ENCODE measurements around the gene FN3KRP. TPM values are rescaled to one million over a fixed set of nuclear protein-coding genes. Genes with fewer than 3 reads are reported as not detected.

FN3KRP gene
- total RNA-seq, 2 donors from 2014 or later: 34.5 to 40.0 TPM

DNA sequence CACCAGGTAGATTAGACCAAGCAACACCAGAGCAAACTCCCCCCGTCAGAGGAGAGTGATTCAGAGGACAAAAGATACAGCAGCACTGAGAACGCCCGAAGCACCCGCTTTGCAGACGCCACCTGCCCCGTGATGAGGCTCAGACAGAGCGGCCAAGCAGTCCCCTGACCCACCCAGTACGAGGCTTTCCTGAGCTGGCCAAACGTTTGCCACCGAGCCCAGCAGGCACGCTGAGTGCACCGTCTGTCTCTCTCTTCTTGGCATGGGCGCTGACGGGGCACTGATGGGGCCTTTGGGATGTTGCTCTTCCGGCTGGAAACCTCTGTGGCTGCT lies 48.9 kb upstream of the FN3KRP start:
- no peak overlapping the region for H3K27ac Mint-ChIP-seq
- H3K36me3 Mint-ChIP-seq (ENCODE audit: low read depth): no peaks in the 10 kb centered on the region
- no peak for DNase-seq
- H3K4me3 ChIP-seq (ENCODE audit: low read length): no peak overlapping the region
- H3K27me3 ChIP-seq (ENCODE audit: control insufficient read depth, insufficient read depth, low read length, poor library complexity, severe bottlenecking): no peaks in the 10 kb centered on the region
- H3K9me3 Mint-ChIP-seq: no peaks in the 10 kb centered on the region
- no peaks in the 10 kb centered on the region for H3K27me3 Mint-ChIP-seq (ENCODE audit: insufficient read depth)
- TF ChIP-seq, protein P1, sequence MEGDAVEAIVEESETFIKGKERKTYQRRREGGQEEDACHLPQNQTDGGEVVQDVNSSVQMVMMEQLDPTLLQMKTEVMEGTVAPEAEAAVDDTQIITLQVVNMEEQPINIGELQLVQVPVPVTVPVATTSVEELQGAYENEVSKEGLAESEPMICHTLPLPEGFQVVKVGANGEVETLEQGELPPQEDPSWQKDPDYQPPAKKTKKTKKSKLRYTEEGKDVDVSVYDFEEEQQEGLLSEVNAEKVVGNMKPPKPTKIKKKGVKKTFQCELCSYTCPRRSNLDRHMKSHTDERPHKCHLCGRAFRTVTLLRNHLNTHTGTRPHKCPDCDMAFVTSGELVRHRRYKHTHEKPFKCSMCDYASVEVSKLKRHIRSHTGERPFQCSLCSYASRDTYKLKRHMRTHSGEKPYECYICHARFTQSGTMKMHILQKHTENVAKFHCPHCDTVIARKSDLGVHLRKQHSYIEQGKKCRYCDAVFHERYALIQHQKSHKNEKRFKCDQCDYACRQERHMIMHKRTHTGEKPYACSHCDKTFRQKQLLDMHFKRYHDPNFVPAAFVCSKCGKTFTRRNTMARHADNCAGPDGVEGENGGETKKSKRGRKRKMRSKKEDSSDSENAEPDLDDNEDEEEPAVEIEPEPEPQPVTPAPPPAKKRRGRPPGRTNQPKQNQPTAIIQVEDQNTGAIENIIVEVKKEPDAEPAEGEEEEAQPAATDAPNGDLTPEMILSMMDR (conservative IDR thresholded peaks at IDR 0.05): no peak
- 93 to 96% methylated on average over 14 to 15 of the region's 15 CpGs for WGBS, 2 experiments (ENCODE audit: insufficient coverage in 1 of 2, insufficient read length in 1 of 2)
- H3K9ac ChIP-seq (ENCODE audit: extremely low read depth, low read length, poor library complexity, severe bottlenecking): no peak overlapping the region
- H3K4me1 ChIP-seq (ENCODE audit: control insufficient read depth, insufficient read depth, low read length): no peaks in the 10 kb centered on the region
- H3K4me3 Mint-ChIP-seq: no peak overlapping the region
- peaks cover 9% of the 10 kb centered on the region for H3K4me1 Mint-ChIP-seq
- H3K27ac ChIP-seq (ENCODE audit: low read depth, low read length): no peak overlapping the region
- no peaks in the 10 kb centered on the region for H3K9me3 ChIP-seq (ENCODE audit: control insufficient read depth, low read length)
- no peaks in the 10 kb centered on the region for H3K36me3 ChIP-seq (ENCODE audit: control insufficient read depth, insufficient read depth, low read length)

- no peak overlapping the region for H3K9ac ChIP-seq (ENCODE audit: extremely low read depth, low read length, poor library complexity, severe bottlenecking)
- WGBS, 2 experiments (ENCODE audit: insufficient coverage in 1 of 2, insufficient read length in 1 of 2): 81 to 84% methylated on average over 7 to 16 of the region's 16 CpGs
- H3K27ac ChIP-seq (ENCODE audit: low read depth, low read length): no peak overlapping the region
- Mint-ChIP-seq H3K4me1 (peaks cover 9% of the 10 kb centered on the region), H3K27ac (peak overlapping the region; percentile 54), H3K36me3 (ENCODE audit: low read depth) (no peaks in the 10 kb centered on the region), H3K9me3 (no peaks in the 10 kb centered on the region), H3K27me3 (ENCODE audit: insufficient read depth) (no peaks in the 10 kb centered on the region), H3K4me3 (no peak overlapping the region)
- H3K4me3 ChIP-seq (ENCODE audit: low read length): no peak overlapping the region
- no peaks in the 10 kb centered on the region for H3K36me3 ChIP-seq (ENCODE audit: control insufficient read depth, insufficient read depth, low read length)
- DNase-seq: no peak
- H3K27me3 ChIP-seq (ENCODE audit: control insufficient read depth, insufficient read depth, low read length, poor library complexity, severe bottlenecking): no peaks in the 10 kb centered on the region
- no peaks in the 10 kb centered on the region for H3K9me3 ChIP-seq (ENCODE audit: control insufficient read depth, low read length)
- TF ChIP-seq, protein P1 (conservative IDR thresholded peaks at IDR 0.05): no peak
- H3K4me1 ChIP-seq (ENCODE audit: control insufficient read depth, insufficient read depth, low read length): no peaks in the 10 kb centered on the region
Observed at GRCh38 chr17:82668024-82668630, 48.4 kb upstream of the FN3KRP start.

GRCh38 chr17:82668631-82669099 lies 47.8 kb upstream of the FN3KRP start:
- peak; percentile 94 for DNase-seq
- H3K36me3 Mint-ChIP-seq (ENCODE audit: low read depth): no peaks in the 10 kb centered on the region
- no peaks in the 10 kb centered on the region for H3K4me1 ChIP-seq (ENCODE audit: control insufficient read depth, insufficient read depth, low read length)
- no peaks in the 10 kb centered on the region for H3K27me3 Mint-ChIP-seq (ENCODE audit: insufficient read depth)
- no peaks in the 10 kb centered on the region for H3K36me3 ChIP-seq (ENCODE audit: control insufficient read depth, insufficient read depth, low read length)
- H3K27ac Mint-ChIP-seq: peak overlapping the region; percentile 54
- peaks cover 9% of the 10 kb centered on the region for H3K4me1 Mint-ChIP-seq
- H3K9me3 ChIP-seq (ENCODE audit: control insufficient read depth, low read length): no peaks in the 10 kb centered on the region
- 43 to 55% methylated on average over 15 to 20 of the region's 20 CpGs for WGBS, 2 experiments (ENCODE audit: insufficient coverage in 1 of 2, insufficient read length in 1 of 2)
- H3K27ac ChIP-seq (ENCODE audit: low read depth, low read length): no peak overlapping the region
- no peak overlapping the region for H3K9ac ChIP-seq (ENCODE audit: extremely low read depth, low read length, poor library complexity, severe bottlenecking)
- no peak overlapping the region for H3K4me3 ChIP-seq (ENCODE audit: low read length)
- TF ChIP-seq, protein P1 (conservative IDR thresholded peaks at IDR 0.05): peak; percentile 88
- H3K27me3 ChIP-seq (ENCODE audit: control insufficient read depth, insufficient read depth, low read length, poor library complexity, severe bottlenecking): no peaks in the 10 kb centered on the region
- no peak overlapping the region for H3K4me3 Mint-ChIP-seq
- H3K9me3 Mint-ChIP-seq: no peaks in the 10 kb centered on the region

Measured in endodermal cell (in vitro differentiated cells).